ENCODE results near the gene MLN.

MLN gene

GRCh38 chr6:33756211-33756954 lies 47.4 kb downstream of the MLN start:
- H3K4me3 Mint-ChIP-seq: no peak overlapping the region
- peaks cover 2% of the 10 kb centered on the region for H3K36me3 Mint-ChIP-seq (ENCODE audit: insufficient read depth)
- ATAC-seq (replicated peaks; ENCODE audit: extremely low read depth, poor library complexity, severe bottlenecking) (no peak), DNase-seq (ENCODE audit: low spot score in 2 of 2) (no peak)
- peaks cover 15% of the 10 kb centered on the region for H3K27me3 Mint-ChIP-seq
- H3K27ac Mint-ChIP-seq (ENCODE audit: low read depth): no peak overlapping the region
- no peaks in the 10 kb centered on the region for H3K9me3 Mint-ChIP-seq
- H3K4me1 Mint-ChIP-seq: no peaks in the 10 kb centered on the region

- H3K27ac Mint-ChIP-seq (ENCODE audit: low read depth): no peak overlapping the region
- no peaks in the 10 kb centered on the region for H3K4me1 Mint-ChIP-seq
- no peak overlapping the region for H3K4me3 Mint-ChIP-seq
- H3K36me3 Mint-ChIP-seq (ENCODE audit: insufficient read depth): peaks cover 2% of the 10 kb centered on the region
- peaks cover 15% of the 10 kb centered on the region for H3K27me3 Mint-ChIP-seq
- H3K9me3 Mint-ChIP-seq: no peaks in the 10 kb centered on the region
- no peak for ATAC-seq (replicated peaks; ENCODE audit: extremely low read depth, poor library complexity, severe bottlenecking)
- no peak for DNase-seq (ENCODE audit: low spot score in 2 of 2)
Measured at GRCh38 chr6:33755070-33755869, 48.5 kb downstream of the MLN start.

GRCh38 chr6:33754222-33754621 lies 49.6 kb downstream of the MLN start:
- Mint-ChIP-seq H3K4me3 (no peak overlapping the region), H3K4me1 (no peaks in the 10 kb centered on the region), H3K27ac (ENCODE audit: low read depth) (no peak overlapping the region), H3K27me3 (peaks cover 15% of the 10 kb centered on the region), H3K9me3 (no peaks in the 10 kb centered on the region), H3K36me3 (ENCODE audit: insufficient read depth) (peaks cover 2% of the 10 kb centered on the region)
- ATAC-seq (replicated peaks; ENCODE audit: extremely low read depth, poor library complexity, severe bottlenecking): no peak
- DNase-seq (ENCODE audit: low spot score in 2 of 2): no peak

- DNase-seq (ENCODE audit: low spot score in 2 of 2) (no peak), ATAC-seq (replicated peaks; ENCODE audit: extremely low read depth, poor library complexity, severe bottlenecking) (no peak)
- no peaks in the 10 kb centered on the region for H3K36me3 Mint-ChIP-seq (ENCODE audit: insufficient read depth)
- peaks cover 15% of the 10 kb centered on the region for H3K27me3 Mint-ChIP-seq
- no peaks in the 10 kb centered on the region for H3K9me3 Mint-ChIP-seq
- no peak overlapping the region for H3K4me3 Mint-ChIP-seq
- H3K4me1 Mint-ChIP-seq: no peaks in the 10 kb centered on the region
- no peak overlapping the region for H3K27ac Mint-ChIP-seq (ENCODE audit: low read depth)
Measured at GRCh38 chr6:33752646-33753015, 51.2 kb downstream of the MLN start.

GRCh38 chr6:33751771-33752645 lies 51.8 kb downstream of the MLN start:
- Mint-ChIP-seq H3K36me3 (ENCODE audit: insufficient read depth) (no peaks in the 10 kb centered on the region), H3K4me3 (no peak overlapping the region), H3K27me3 (peaks cover 15% of the 10 kb centered on the region), H3K27ac (ENCODE audit: low read depth) (no peak overlapping the region), H3K9me3 (no peaks in the 10 kb centered on the region), H3K4me1 (no peaks in the 10 kb centered on the region)
- ATAC-seq (replicated peaks; ENCODE audit: extremely low read depth, poor library complexity, severe bottlenecking) (no peak), DNase-seq (ENCODE audit: low spot score in 2 of 2) (no peak)

GRCh38 chr6:33750244-33750991 lies 53.4 kb downstream of the MLN start:
- Mint-ChIP-seq H3K9me3 (no peaks in the 10 kb centered on the region), H3K27ac (ENCODE audit: low read depth) (no peak overlapping the region), H3K4me3 (no peak overlapping the region), H3K36me3 (ENCODE audit: insufficient read depth) (no peaks in the 10 kb centered on the region), H3K4me1 (no peaks in the 10 kb centered on the region), H3K27me3 (peaks cover 15% of the 10 kb centered on the region)
- DNase-seq (ENCODE audit: low spot score in 2 of 2): no peak
- no peak for ATAC-seq (replicated peaks; ENCODE audit: extremely low read depth, poor library complexity, severe bottlenecking)

- H3K27me3 Mint-ChIP-seq: peaks cover 15% of the 10 kb centered on the region
- ATAC-seq (replicated peaks; ENCODE audit: extremely low read depth, poor library complexity, severe bottlenecking) (no peak), DNase-seq (ENCODE audit: low spot score in 2 of 2) (no peak)
- H3K36me3 Mint-ChIP-seq (ENCODE audit: insufficient read depth): no peaks in the 10 kb centered on the region
- no peaks in the 10 kb centered on the region for H3K4me1 Mint-ChIP-seq
- H3K4me3 Mint-ChIP-seq: no peak overlapping the region
- H3K9me3 Mint-ChIP-seq: no peaks in the 10 kb centered on the region
- no peak overlapping the region for H3K27ac Mint-ChIP-seq (ENCODE audit: low read depth)
Measured at GRCh38 chr6:33749401-33749800, 54.4 kb downstream of the MLN start.

- no peaks in the 10 kb centered on the region for H3K4me1 Mint-ChIP-seq
- H3K27ac Mint-ChIP-seq (ENCODE audit: low read depth): no peak overlapping the region
- H3K4me3 Mint-ChIP-seq: no peak overlapping the region
- H3K36me3 Mint-ChIP-seq (ENCODE audit: insufficient read depth): no peaks in the 10 kb centered on the region
- no peaks in the 10 kb centered on the region for H3K9me3 Mint-ChIP-seq
- ATAC-seq (replicated peaks; ENCODE audit: extremely low read depth, poor library complexity, severe bottlenecking) (no peak), DNase-seq (ENCODE audit: low spot score in 2 of 2) (no peak)
- H3K27me3 Mint-ChIP-seq: peaks cover 15% of the 10 kb centered on the region
Measured at GRCh38 chr6:33748841-33749240, 55.0 kb downstream of the MLN start.

GRCh38 chr6:33747823-33748222 lies 56.0 kb downstream of the MLN start:
- H3K27me3 Mint-ChIP-seq: peaks cover 20% of the 10 kb centered on the region
- ATAC-seq (replicated peaks; ENCODE audit: extremely low read depth, poor library complexity, severe bottlenecking) (no peak), DNase-seq (ENCODE audit: low spot score in 2 of 2) (no peak)
- H3K27ac Mint-ChIP-seq (ENCODE audit: low read depth): no peak overlapping the region
- no peaks in the 10 kb centered on the region for H3K36me3 Mint-ChIP-seq (ENCODE audit: insufficient read depth)
- no peaks in the 10 kb centered on the region for H3K9me3 Mint-ChIP-seq
- no peak overlapping the region for H3K4me3 Mint-ChIP-seq
- no peaks in the 10 kb centered on the region for H3K4me1 Mint-ChIP-seq

- Mint-ChIP-seq H3K9me3 (no peaks in the 10 kb centered on the region), H3K27ac (ENCODE audit: low read depth) (no peak within 1 kb of the TSS), H3K4me3 (no peak within 1 kb of the TSS), H3K27me3 (peaks cover 29% of the 10 kb centered on the region), H3K36me3 (ENCODE audit: insufficient read depth) (no peaks in the 10 kb centered on the region), H3K4me1 (no peaks in the 10 kb centered on the region)
- DNase-seq (ENCODE audit: low spot score in 2 of 2): no peak
- no peak for ATAC-seq (replicated peaks; ENCODE audit: extremely low read depth, poor library complexity, severe bottlenecking)
Measured at GRCh38 chr6:33746651-33747100, 57.1 kb downstream of the MLN start, which contains the start of gene IP6K3. TSS of gene IP6K3 (minus strand) at chr6:33746905. CDS start at chr6:33735476, 11,429 bp downstream.

- DNase-seq (ENCODE audit: low spot score in 2 of 2) (no peak), ATAC-seq (replicated peaks; ENCODE audit: extremely low read depth, poor library complexity, severe bottlenecking) (no peak)
- Mint-ChIP-seq H3K36me3 (ENCODE audit: insufficient read depth) (no peaks in the 10 kb centered on the region), H3K4me3 (no peak overlapping the region), H3K27me3 (peaks cover 29% of the 10 kb centered on the region), H3K4me1 (no peaks in the 10 kb centered on the region), H3K27ac (ENCODE audit: low read depth) (no peak overlapping the region), H3K9me3 (no peaks in the 10 kb centered on the region)
Measured at GRCh38 chr6:33746036-33746600, 57.7 kb downstream of the MLN start.

GRCh38 chr6:33745548-33745947 lies 58.3 kb downstream of the MLN start:
- H3K36me3 Mint-ChIP-seq (ENCODE audit: insufficient read depth): no peaks in the 10 kb centered on the region
- no peaks in the 10 kb centered on the region for H3K4me1 Mint-ChIP-seq
- H3K9me3 Mint-ChIP-seq: no peaks in the 10 kb centered on the region
- DNase-seq (ENCODE audit: low spot score in 2 of 2) (no peak), ATAC-seq (replicated peaks; ENCODE audit: extremely low read depth, poor library complexity, severe bottlenecking) (no peak)
- H3K27me3 Mint-ChIP-seq: peaks cover 29% of the 10 kb centered on the region
- no peak overlapping the region for H3K27ac Mint-ChIP-seq (ENCODE audit: low read depth)
- no peak overlapping the region for H3K4me3 Mint-ChIP-seq

Data from central memory CD8-positive, alpha-beta T cell (primary cell).